NCI-H226 (cell line): Measurements from ENCODE around the gene CYP2A7.
"Not testable (repeated sequence)": the region's sequence is repeated elsewhere in the genome, so short reads cannot be mapped to it uniquely, and the experiment has no call there.

Source experiments
- DNase-seq: peaks from one replicate; pipeline ENCODE4 v3.0.0-alpha.2; 2015

CYP2A7 gene

DNA sequence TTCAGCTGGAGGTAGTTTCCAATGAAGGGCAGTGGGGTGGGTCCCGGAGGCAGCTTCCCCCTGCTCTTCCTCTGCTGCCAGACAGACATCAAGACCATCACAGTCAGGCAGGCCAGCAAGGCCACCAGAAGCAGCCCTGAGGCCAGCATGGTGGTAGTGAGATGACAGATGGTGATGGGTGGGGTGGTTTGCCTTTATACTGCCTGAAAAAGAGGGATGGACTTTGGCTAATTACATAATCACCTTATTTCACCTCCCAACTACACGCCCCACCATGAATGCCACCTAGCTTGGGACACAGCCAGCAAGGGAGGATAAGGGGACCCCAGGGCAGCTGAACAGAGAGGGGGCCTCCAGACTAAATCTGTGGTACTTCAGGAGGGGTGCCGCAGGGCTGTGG lies at the start of gene CYP2A7:
CYP2A7 (minus strand) TSS at position 170 of the 400 bp plus-strand sequence; CDS start at position 149, 21 bp downstream.
- DNase-seq: not testable (repeated sequence)

- not testable (repeated sequence) for DNase-seq
Observed at GRCh38 chr19:40930799-40931198, 48.8 kb upstream of the CYP2A7 start.

DNA sequence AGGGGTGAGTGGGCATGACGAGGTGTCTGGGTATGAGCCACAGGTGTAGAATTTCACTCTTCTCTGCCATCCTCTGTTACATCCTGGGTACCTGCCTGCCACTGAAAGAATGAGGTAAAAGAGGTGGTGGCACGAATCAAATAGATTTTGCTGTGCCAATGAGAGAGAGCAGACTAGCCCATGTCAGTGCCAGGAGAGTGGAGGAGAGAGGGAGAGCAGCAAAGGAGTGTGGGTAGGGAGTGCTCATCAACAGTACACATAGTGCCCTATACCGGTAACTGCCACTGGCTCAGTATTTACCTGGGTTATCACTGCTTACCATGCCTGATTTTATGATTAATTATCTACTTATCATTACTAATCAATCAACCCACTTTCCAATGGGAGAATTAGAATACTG lies 47.9 kb upstream of the CYP2A7 start:
- not testable (repeated sequence) for DNase-seq

- DNase-seq: peak; percentile 59
Observed at GRCh38 chr19:40928850-40929249, 46.8 kb upstream of the CYP2A7 start.

DNA sequence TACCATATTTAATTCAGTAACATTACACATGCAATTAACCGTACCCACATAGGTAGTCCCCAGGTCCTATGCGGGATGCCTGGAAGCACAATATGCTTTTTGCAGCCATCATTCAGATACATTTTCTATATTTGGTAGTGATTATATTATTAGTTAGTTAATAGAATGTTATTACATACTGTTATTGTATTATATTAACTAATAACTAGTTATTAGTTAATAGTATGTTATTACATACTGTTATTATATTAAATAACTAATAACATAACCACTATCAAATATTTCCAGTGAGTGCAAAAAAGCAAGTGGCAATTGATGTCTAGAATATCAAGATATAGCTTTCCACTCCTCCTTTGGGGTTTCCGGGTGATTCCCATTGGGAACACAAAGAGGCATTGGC lies 45.5 kb upstream of the CYP2A7 start:
- DNase-seq: no peak

GRCh38 chr19:40926276-40926675 lies 44.2 kb upstream of the CYP2A7 start:
- not testable (repeated sequence) for DNase-seq

- no peak for DNase-seq
Observed at GRCh38 chr19:40923934-40924391, 41.9 kb upstream of the CYP2A7 start.

DNA sequence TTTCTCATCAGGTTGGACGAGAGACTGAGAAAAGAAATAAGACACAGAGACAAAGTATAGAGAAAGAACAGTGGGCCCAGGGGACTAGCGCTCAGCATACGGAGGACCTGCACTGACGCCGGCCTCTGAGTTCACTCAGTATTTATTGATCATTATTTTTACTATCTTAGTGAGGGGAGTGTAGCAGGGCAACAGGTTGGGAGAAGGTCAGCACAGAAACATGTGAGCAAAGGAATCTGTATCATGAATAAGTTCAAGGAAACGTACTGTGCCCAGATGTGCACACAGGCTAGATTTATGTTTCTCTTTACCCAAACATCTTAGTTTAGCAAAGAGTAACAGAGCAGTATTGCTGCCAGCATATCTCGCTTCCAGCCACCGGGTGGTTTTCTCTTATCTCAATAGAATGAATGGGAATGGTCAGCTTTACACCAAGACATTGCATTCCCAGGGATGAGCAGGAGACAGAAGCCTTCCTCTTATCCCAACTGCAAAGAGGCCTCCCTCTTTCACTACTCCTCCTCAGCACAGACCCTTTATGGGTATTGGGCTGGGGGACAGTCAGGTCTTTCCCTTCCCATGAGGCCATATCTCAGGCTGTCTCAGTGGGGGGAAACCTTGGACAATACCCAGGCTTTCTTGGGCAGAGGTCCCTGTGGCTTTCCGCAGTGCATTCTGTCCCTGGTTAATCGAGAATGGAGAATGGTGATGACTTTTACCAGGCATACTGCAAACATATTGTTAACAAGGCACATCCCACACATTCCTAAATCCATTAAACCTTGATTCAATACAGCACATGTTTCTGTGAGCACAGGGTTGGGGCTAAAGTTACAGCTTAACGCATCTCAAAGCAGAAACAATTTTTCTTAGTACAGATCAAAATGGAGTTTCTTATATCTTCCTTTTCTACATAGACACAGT lies 40.5 kb upstream of the CYP2A7 start:
- not testable (repeated sequence) for DNase-seq

GRCh38 chr19:40921005-40921897 lies 39.2 kb upstream of the CYP2A7 start:
- DNase-seq: no peak

- no peak for DNase-seq
Observed at GRCh38 chr19:40920300-40921004, 38.4 kb upstream of the CYP2A7 start.

DNA sequence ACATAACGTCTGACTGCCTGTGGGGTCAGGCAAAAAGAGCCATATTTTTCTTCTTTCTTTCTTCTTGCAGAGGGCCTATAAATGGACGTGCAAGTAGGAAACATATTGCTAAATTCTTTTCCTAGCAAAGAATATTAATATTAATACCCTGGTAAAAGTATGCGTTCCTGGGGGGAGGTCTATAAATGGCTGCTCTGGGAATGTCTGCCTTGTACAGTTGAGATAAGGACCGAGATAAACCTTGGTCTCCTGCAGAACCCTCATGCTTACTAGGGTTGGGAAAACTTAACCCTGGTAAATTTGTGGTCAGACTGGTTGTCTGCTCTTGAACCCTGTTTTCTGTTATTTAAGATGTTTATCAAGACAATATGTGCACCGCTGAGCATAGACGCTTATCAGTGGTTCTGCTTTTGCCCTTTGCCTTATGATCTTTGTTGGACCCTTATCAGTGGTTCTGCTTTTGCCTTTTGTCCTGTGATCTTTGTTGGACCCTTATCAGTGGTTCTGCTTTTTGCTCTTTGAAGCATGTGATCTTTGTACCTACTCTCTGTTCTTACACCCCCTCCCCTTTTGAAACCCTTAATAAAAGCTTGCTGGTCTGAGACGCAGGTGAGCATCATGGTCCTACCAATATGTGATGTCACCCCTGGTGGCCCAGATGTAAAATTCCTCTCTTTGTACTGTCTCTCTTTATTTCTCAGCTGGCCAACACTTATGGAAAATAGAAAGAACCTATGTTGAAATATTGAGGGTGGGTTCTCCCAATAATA lies 37.7 kb upstream of the CYP2A7 start:
- DNase-seq: not testable (repeated sequence)

DNA sequence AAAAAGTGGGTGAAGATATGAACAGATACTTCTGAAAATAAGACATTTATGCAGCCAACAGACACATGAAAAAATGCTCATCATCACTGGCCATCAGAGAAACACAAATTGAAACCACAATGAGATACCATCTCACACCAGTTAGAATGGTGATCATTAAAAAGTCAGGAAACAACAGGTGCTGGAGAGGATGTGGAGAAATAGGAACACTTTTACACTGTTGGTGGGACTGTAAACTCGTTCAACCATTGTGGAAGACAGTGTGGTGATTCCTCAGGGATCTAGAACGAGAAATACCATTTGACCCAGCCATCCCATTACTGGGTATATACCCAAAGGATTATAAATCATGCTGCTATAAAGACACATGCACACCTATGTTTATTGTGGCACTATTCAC lies 36.3 kb upstream of the CYP2A7 start:
- DNase-seq: not testable (repeated sequence)

GRCh38 chr19:40908976-40909375 lies 26.9 kb upstream of the CYP2A7 start:
- no peak for DNase-seq

- DNase-seq: no peak
Observed at GRCh38 chr19:40907968-40908735, 26.1 kb upstream of the CYP2A7 start.

- DNase-seq: no peak
Observed at GRCh38 chr19:40906512-40906911, 24.5 kb upstream of the CYP2A7 start.

GRCh38 chr19:40904673-40905156 lies 22.7 kb upstream of the CYP2A7 start:
- DNase-seq: not testable (repeated sequence)

DNA sequence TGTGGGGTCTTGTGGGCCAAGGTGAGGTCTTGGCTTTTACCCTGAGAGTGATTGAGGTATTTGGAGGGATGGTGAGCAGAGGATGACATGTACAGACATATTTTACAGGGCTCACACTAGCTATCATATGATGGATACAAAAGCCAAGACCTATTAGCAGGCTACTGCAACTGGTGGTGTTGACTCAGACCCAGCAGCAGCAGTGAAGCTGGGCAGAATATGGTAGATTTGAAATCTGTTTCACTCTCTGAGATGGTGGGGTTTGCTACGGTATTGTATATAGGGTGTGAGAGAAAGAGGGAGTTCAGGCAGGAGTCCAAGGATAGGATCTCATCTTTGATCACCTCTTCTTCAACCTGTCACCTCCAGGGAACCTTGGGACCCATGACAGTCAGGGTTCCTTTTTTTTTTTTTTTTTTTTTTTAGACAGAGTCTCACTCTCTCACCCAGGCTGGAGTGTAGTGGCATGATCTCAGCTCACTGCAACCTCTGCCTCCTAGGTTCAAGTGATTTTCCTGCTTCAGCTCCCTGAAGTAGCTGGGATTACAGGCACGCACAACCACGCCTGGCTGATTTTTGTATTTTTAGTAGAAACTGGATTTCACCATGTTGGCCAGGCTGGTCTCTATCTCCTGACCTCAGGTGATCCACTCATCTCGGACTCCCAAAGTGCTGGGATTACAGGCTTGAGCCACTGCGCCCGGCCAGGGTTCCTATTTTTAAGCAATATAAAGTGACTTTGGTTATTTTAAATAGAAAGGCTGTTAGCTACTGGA lies 20.1 kb upstream of the CYP2A7 start:
- DNase-seq: not testable (repeated sequence)

DNA sequence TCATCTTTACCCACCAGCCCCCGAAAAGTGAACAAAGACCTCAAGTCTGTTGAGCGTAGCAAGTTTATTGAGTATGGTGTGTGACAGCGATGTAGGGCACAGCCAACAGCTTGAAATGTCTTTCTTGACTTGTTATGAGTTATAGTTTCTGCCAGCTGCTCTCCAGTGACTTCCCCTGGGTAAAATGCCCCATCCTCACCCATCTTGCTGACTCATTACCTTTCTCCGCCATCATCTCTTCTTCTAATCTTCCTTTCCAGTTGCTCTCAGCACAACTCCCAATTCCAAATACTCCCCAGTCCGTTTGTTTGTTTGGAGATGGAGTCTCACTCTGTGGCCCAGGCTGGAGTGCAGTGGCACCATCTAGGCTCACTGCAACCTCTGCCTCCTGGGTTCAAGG lies 18.5 kb upstream of the CYP2A7 start:
- not testable (repeated sequence) for DNase-seq

- not testable (repeated sequence) for DNase-seq
Observed at GRCh38 chr19:40899964-40900363, 17.9 kb upstream of the CYP2A7 start.
